Neural progenitor cell (in vitro differentiated cells): ENCODE measurements around the gene SLC38A9. TPM values are rescaled to one million over a fixed set of nuclear protein-coding genes. Genes with fewer than 3 reads are reported as not detected.

Source experiments
- DNase-seq: peaks from one replicate; pipeline ENCODE4 v3.0.0-alpha.2; 2016; ENCODE audit warnings: low spot score
- H2AFZ ChIP-seq: fragments of 200-600 bp; sonication (generic); replicated peaks from 2 replicates; pipeline ENCODE4 v1.6.1; 2016; ENCODE audit warnings: antibody characterized with exemption
- H3F3A ChIP-seq: fragments of 200-600 bp; sonication (generic); 2 replicates; pipeline ENCODE4 v1.6.1; 2016; ENCODE audit warnings: antibody characterized with exemption, low read depth
- H3K27ac ChIP-seq: fragments of 200-600 bp; sonication (generic); 2 replicates; pipeline ENCODE4 v1.5.1; 2016; ENCODE audit warnings: mild to moderate bottlenecking
- H3K27me3 ChIP-seq: fragments of 200-600 bp; sonication (generic); 2 replicates; pipeline ENCODE4 v1.6.1; 2016; ENCODE audit warnings: mild to moderate bottlenecking, moderate library complexity
- H3K36me3 ChIP-seq: fragments of 200-600 bp; sonication (generic); 2 replicates; pipeline ENCODE4 v1.5.1; 2016
- H3K4me1 ChIP-seq: fragments of 200-600 bp; sonication (generic); 2 replicates; pipeline ENCODE4 v1.6.1; 2016; ENCODE audit warnings: mixed run types
- H3K4me2 ChIP-seq: fragments of 200-600 bp; sonication (generic); 2 replicates; pipeline ENCODE4 v1.6.1; 2016
- H3K4me3 ChIP-seq: fragments of 200-600 bp; sonication (generic); 2 replicates; pipeline ENCODE4 v1.5.1; 2016
- H3K79me2 ChIP-seq: fragments of 200-600 bp; sonication (generic); 2 replicates; pipeline ENCODE4 v1.6.1; 2016; ENCODE audit warnings: low read depth
- H3K9ac ChIP-seq: fragments of 200-600 bp; sonication (generic); 2 replicates; pipeline ENCODE4 v1.6.1; 2016
- H3K9me3 ChIP-seq: fragments of 200-600 bp; sonication (generic); 2 replicates; pipeline ENCODE4 v1.5.1; 2016; ENCODE audit warnings: low read depth
- H4K20me1 ChIP-seq: fragments of 200-600 bp; sonication (generic); 2 replicates; pipeline ENCODE4 v1.6.1; 2016; ENCODE audit warnings: low read depth
- H3K27ac Mint-ChIP-seq: 3 replicates; pipeline ENCODE4 v1.8.0; 2021; ENCODE audit warnings: mixed read lengths
- H3K27me3 Mint-ChIP-seq: 2 replicates; pipeline ENCODE4 v1.8.0; 2022; ENCODE audit warnings: low read depth, mild to moderate bottlenecking, inconsistent platforms, moderate library complexity, mixed read lengths; ENCODE audit not compliant: insufficient read depth
- H3K36me3 Mint-ChIP-seq: 3 replicates; pipeline ENCODE4 v1.8.0; 2021; ENCODE audit warnings: mixed read lengths
- H3K4me1 Mint-ChIP-seq: 3 replicates; pipeline ENCODE4 v1.8.0; 2021; ENCODE audit warnings: mixed read lengths
- H3K4me3 Mint-ChIP-seq: 3 replicates; pipeline ENCODE4 v1.8.0; 2021; ENCODE audit warnings: mild to moderate bottlenecking, moderate library complexity, mixed read lengths
- H3K9me3 Mint-ChIP-seq: 3 replicates; pipeline ENCODE4 v1.8.0; 2020; ENCODE audit warnings: mixed read lengths
- CTCF ChIP-seq: fragments of 200-600 bp; sonication (generic); IDR thresholded peaks from 2 replicates; pipeline ENCODE4 v1.5.1; 2017; ENCODE audit warnings: antibody characterized with exemption, mild to moderate bottlenecking
- EZH2 ChIP-seq: fragments of 200-600 bp; sonication (generic); IDR thresholded peaks from 2 replicates; pipeline ENCODE4 v1.6.1; 2017; ENCODE audit warnings: antibody characterized with exemption, mild to moderate bottlenecking, moderate library complexity
- EZH2phosphoT487 ChIP-seq: fragments of 200-600 bp; sonication (generic); IDR thresholded peaks from 2 replicates; pipeline ENCODE4 v1.6.1; 2017; ENCODE audit warnings: antibody characterized with exemption
- total RNA-seq: library from RNA; depleted of rRNA; stranded (reverse); fragments of >200 nt; gene quantifications from 2 replicates; pipeline ENCODE4 v1.2.3, GENCODE V29; 2015; ENCODE audit warnings: low replicate concordance

The SLC38A9 gene
- total RNA-seq, 1 donor from 2014 or later = 57.7 TPM

- H3K4me1 Mint-ChIP-seq = no peaks in the 10 kb centered on the region
- Histone ChIP-seq H3K4me2 (no peak overlapping the region), H3K9me3 (no peaks in the 10 kb centered on the region), H3K27me3 (no peaks in the 10 kb centered on the region), H3K79me2 (no peaks in the 10 kb centered on the region), H3K9ac (no peak overlapping the region), H3K4me3 (no peak overlapping the region), H3F3A (no peaks in the 10 kb centered on the region), H3K27ac (no peak overlapping the region), H2AFZ (no peak overlapping the region), H3K36me3 (no peaks in the 10 kb centered on the region), H3K4me1 (no peaks in the 10 kb centered on the region), H4K20me1 (no peaks in the 10 kb centered on the region)
- DNase-seq = no peak
- H3K27ac Mint-ChIP-seq = no peak overlapping the region
- no peaks in the 10 kb centered on the region for H3K36me3 Mint-ChIP-seq
- no peaks in the 10 kb centered on the region for H3K27me3 Mint-ChIP-seq
- TF ChIP-seq EZH2 (no peak), EZH2phosphoT487 (no peak), CTCF (no peak)
- H3K4me3 Mint-ChIP-seq = no peak overlapping the region
- peaks cover 2% of the 10 kb centered on the region for H3K9me3 Mint-ChIP-seq
Measured at GRCh38 chr5:55585206-55585610, 126.9 kb downstream of the SLC38A9 start.

GRCh38 chr5:55584398-55585205, 127.5 kb downstream of the SLC38A9 start:
- no peaks in the 10 kb centered on the region for H3K27me3 ChIP-seq
- Mint-ChIP-seq H3K4me1 (no peaks in the 10 kb centered on the region), H3K36me3 (no peaks in the 10 kb centered on the region), H3K27me3 (no peaks in the 10 kb centered on the region), H3K4me3 (no peak overlapping the region), H3K9me3 (no peaks in the 10 kb centered on the region), H3K27ac (no peak overlapping the region)
- H3K4me3 ChIP-seq = no peak overlapping the region
- no peaks in the 10 kb centered on the region for H3F3A ChIP-seq
- no peaks in the 10 kb centered on the region for H3K4me1 ChIP-seq
- DNase-seq = no peak
- no peak overlapping the region for H3K4me2 ChIP-seq
- no peaks in the 10 kb centered on the region for H3K79me2 ChIP-seq
- no peak overlapping the region for H3K9ac ChIP-seq
- H3K9me3 ChIP-seq = no peaks in the 10 kb centered on the region
- H4K20me1 ChIP-seq = no peaks in the 10 kb centered on the region
- peak overlapping the region; percentile 57 for H2AFZ ChIP-seq
- TF ChIP-seq CTCF (no peak), EZH2phosphoT487 (no peak), EZH2 (no peak)
- H3K27ac ChIP-seq = no peak overlapping the region
- no peaks in the 10 kb centered on the region for H3K36me3 ChIP-seq

- Histone ChIP-seq H3K79me2 (no peaks in the 10 kb centered on the region), H3K27ac (no peak overlapping the region), H3K4me2 (no peak overlapping the region), H3K9me3 (no peaks in the 10 kb centered on the region), H3F3A (no peaks in the 10 kb centered on the region), H3K9ac (no peak overlapping the region), H4K20me1 (no peaks in the 10 kb centered on the region), H3K4me3 (no peak overlapping the region), H2AFZ (no peak overlapping the region), H3K36me3 (no peaks in the 10 kb centered on the region), H3K4me1 (no peaks in the 10 kb centered on the region), H3K27me3 (no peaks in the 10 kb centered on the region)
- Mint-ChIP-seq H3K36me3 (no peaks in the 10 kb centered on the region), H3K27ac (no peak overlapping the region), H3K27me3 (no peaks in the 10 kb centered on the region), H3K4me1 (no peaks in the 10 kb centered on the region), H3K4me3 (no peak overlapping the region), H3K9me3 (no peaks in the 10 kb centered on the region)
- TF ChIP-seq EZH2phosphoT487 (no peak), EZH2 (no peak), CTCF (no peak)
- no peak for DNase-seq
Measured at GRCh38 chr5:55583578-55583977, 128.5 kb downstream of the SLC38A9 start.
